Spinal cord (tissue), 10 donors: ENCODE data around the gene ID2. TPM values are rescaled to one million over a fixed set of nuclear protein-coding genes. Genes with fewer than 3 reads are reported as not detected.

ENCODE experiments used
- DNase-seq, 6 donors: peaks; one replicate each; pipeline versions ENCODE4 v3.0.0 to v3.0.0-alpha.2; 2013 to 2015; ENCODE audit warnings: low spot score in 6 of 6, low read depth in 4 of 6
- H3K27ac ChIP-seq: one replicate; pipeline ENCODE4 v1.5.1; 2013; ENCODE audit warnings: low read depth, low read length, control low read depth
- H3K27me3 ChIP-seq: one replicate; pipeline ENCODE4 v1.6.1; 2013; ENCODE audit warnings: low read length; ENCODE audit not compliant: control insufficient read depth, insufficient read depth
- H3K36me3 ChIP-seq: one replicate; pipeline ENCODE4 v1.6.1; 2013; ENCODE audit warnings: low read length; ENCODE audit not compliant: control insufficient read depth, insufficient read depth
- H3K4me1 ChIP-seq: one replicate; pipeline ENCODE4 v1.6.1; 2013; ENCODE audit warnings: low read length; ENCODE audit not compliant: control insufficient read depth, insufficient read depth
- H3K4me3 ChIP-seq: one replicate; pipeline ENCODE4 v1.5.1; 2013; ENCODE audit warnings: low read depth, low read length, control low read depth
- H3K9me3 ChIP-seq: one replicate; pipeline ENCODE4 v1.6.1; 2013; ENCODE audit warnings: low read length; ENCODE audit not compliant: control insufficient read depth, insufficient read depth
- WGBS: methylation state at CpG from one replicate; pipeline ENCODE4 v1.1.5; 2013; ENCODE audit warnings: missing lambda C conversion rate; ENCODE audit not compliant: insufficient coverage; 5-methylcytosine and 5-hydroxymethylcytosine counted together
- polyA plus RNA-seq, 2 donors: library from polyadenylated mRNA; unstranded; fragments of 120-200 nt; gene quantifications; one replicate each; pipeline ENCODE4 v1.2.1, GENCODE V29; 2013; ENCODE audit not compliant: insufficient read length in 2 of 2
- total RNA-seq, 2 donors: library from RNA; depleted of rRNA in 1 of 2; stranded (reverse); fragments of 120-200 nt in 1 of 2; fragments of >200 nt in 1 of 2; gene quantifications; one replicate each; pipeline versions ENCODE4 v1.2.3 to v1.2.4, GENCODE V29; 2013 to 2014
- donor health status: healthy.

Gene ID2
- total and polyA plus RNA-seq, 4 donors = 138 to 235 (median 187) TPM

DNA sequence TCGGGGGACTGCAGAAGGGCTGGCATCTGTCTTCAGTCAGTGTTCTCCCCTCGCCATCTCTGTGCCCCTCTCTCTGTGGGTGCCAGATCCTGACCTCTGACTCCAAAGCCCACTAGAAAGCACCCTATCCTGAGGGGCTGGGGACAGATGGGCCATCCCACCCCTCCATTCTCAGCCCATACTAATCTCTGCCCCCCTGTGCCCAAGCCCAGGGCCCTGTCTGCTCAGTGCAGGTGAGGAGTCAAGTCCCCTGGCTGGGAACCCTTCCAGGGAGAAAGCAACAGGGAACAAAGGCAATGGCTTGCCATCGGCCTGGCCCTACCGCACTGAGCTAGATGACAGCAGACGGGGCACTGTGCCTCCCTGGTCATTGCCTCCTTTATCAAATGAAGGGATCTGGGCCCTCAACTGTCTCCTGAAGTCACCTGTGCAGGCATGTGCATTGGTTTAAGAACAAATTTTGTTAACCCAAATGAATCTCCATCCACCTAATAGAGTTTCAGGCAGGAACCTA lies 42.7 kb upstream of the ID2 start:
- no peak for DNase-seq
- H3K27me3 ChIP-seq = peaks cover 6% of the 10 kb centered on the region

DNA sequence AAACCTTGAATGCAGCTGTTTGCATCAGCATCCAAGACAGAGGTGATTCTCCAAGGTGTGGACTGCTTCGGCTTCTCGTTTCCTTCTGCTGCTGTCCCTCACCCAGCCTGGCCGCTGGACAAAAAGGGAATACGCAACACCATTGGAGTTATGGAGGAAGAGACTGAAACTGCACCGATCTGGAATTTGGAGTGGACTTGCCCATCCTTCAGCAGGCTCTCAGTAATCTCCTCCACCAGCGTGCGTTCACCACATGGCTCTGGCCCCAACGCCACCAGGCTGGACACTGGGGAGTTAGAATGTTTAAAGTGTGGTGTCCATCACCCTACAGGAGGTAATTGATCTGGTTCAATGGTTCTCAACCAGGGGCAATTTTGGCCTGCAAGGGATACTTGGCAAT lies 41.4 kb upstream of the ID2 start:
- Histone ChIP-seq H3K4me3 (no peak overlapping the region), H3K27me3 (no peaks in the 10 kb centered on the region), H3K36me3 (no peaks in the 10 kb centered on the region), H3K9me3 (no peaks in the 10 kb centered on the region), H3K27ac (no peak overlapping the region), H3K4me1 (peaks cover 53% of the 10 kb centered on the region)
- DNase-seq = no peak
- 95% methylated on average over 5 of the region's 8 CpGs for WGBS

More for the DNA sequence above, 42.7 kb upstream of the ID2 start:
- Histone ChIP-seq H3K4me3 (no peak overlapping the region), H3K4me1 (peaks cover 53% of the 10 kb centered on the region), H3K9me3 (no peaks in the 10 kb centered on the region), H3K36me3 (no peaks in the 10 kb centered on the region), H3K27ac (no peak overlapping the region)
- WGBS = 81% methylated on average over 5 of the region's 5 CpGs

DNA sequence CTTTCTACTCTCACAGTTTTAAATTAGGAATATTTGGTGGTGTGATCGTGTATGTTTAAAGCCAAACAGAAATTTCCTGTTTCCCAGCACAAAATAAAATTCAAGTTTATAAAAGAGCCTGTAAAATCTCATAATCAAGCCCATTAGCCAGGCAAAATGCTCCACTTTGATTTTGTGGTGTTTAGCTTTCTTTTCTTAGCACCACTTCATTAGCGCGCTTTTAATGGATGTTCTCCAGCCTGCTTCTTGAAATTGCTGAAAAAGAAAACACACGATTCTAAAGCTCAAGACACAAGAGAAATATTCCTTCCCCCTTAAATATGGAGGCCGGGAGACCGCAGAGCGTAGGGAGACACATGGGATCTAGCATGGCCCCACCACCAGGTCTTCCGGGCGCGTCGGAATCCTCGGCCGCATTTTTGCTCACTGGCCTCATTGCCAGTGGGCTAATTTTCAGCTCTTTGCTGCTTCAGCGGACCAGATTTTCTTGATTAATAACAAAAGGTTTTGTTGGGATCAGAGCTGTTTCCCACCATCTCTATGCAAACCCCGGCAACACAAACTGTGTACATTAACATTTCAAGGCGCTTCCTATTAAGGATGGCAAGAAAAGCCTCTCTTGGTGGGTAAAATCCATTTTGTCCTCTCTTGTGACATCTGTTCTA lies 40.4 kb upstream of the ID2 start:
- Histone ChIP-seq H3K4me1 (peaks cover 45% of the 10 kb centered on the region), H3K27me3 (no peaks in the 10 kb centered on the region), H3K9me3 (no peaks in the 10 kb centered on the region), H3K36me3 (peaks cover under 1% of the 10 kb centered on the region), H3K4me3 (no peak overlapping the region), H3K27ac (no peak overlapping the region)
- 53% methylated on average over 4 of the region's 16 CpGs for WGBS
- DNase-seq = peak in 2 of 6 donors; percentile 42 to 57

- Histone ChIP-seq H3K9me3 (peaks cover 3% of the 10 kb centered on the region), H3K27me3 (no peaks in the 10 kb centered on the region), H3K4me1 (peaks cover 34% of the 10 kb centered on the region), H3K27ac (peak overlapping the region; percentile 61), H3K36me3 (peaks cover 4% of the 10 kb centered on the region), H3K4me3 (no peak overlapping the region)
- peak in 3 of 6 donors; percentile 39 to 79 (median 70) for DNase-seq
- WGBS = 38% methylated on average over 7 of the region's 12 CpGs
Observed at GRCh38 chr2:8642366-8643068, 39.3 kb upstream of the ID2 start.

- DNase-seq = no peak
- WGBS = 90% methylated on average over 6 of the region's 7 CpGs
- Histone ChIP-seq H3K27me3 (no peaks in the 10 kb centered on the region), H3K4me3 (no peak overlapping the region), H3K27ac (peak overlapping the region; percentile 61), H3K36me3 (peaks cover 4% of the 10 kb centered on the region), H3K4me1 (peaks cover 28% of the 10 kb centered on the region), H3K9me3 (peaks cover 3% of the 10 kb centered on the region)
Observed at GRCh38 chr2:8643250-8643995, 38.4 kb upstream of the ID2 start.

DNA sequence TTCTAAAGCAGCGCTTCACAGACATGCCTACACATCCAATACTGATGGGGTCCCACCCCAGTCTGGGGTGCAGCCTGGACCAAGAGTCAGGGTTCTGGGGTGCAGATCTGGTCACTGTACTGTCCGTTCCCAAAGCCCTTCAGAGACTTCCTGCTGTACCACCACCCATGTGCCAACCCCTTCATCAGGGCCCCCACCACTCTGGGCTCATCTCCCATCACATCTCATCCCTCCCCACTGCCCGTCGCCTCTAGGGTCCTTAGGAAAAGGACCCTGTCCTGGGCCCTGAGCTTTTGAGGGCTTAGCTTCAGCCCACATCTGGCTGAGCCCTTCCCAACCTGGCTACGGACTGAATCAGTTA lies 37.9 kb upstream of the ID2 start:
- WGBS = 98% methylated on average over 4 of the region's 5 CpGs
- DNase-seq = no peak
- no peak overlapping the region for H3K27ac ChIP-seq

DNA sequence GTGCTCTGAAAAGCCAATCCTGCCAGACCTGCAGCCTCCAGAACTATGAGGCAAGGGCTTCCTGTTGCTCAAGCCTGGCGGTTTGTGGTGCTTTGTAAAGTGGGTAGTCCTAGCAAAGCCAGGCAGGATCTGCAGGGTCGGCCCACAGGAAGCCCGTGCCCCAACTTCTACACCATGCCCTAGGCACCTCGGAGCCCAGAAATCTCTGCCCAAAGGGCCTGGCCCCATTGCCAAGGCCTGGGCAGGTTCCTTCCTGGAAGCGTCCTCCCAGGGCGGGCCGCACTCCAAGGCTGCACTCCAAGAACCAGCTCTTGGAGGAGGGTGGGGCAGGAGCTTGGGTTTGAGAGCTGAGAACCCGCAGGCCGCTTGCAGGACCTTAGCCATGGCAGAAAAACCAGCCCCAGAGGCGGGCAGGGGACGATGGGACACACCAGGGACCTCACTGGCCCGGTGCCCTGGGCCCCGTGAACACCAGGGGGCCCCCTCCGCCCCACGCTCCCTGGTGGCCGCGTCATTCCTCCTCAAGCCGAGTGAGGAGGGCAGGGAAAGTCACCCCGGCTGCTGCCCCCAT lies 37.2 kb upstream of the ID2 start:
- Histone ChIP-seq H3K9me3 (peaks cover 3% of the 10 kb centered on the region), H3K4me1 (peaks cover 24% of the 10 kb centered on the region), H3K36me3 (peaks cover 4% of the 10 kb centered on the region), H3K27ac (no peak overlapping the region), H3K4me3 (no peak overlapping the region), H3K27me3 (no peaks in the 10 kb centered on the region)
- 87% methylated on average over 19 of the region's 19 CpGs for WGBS
- DNase-seq = no peak

More for the DNA sequence above, 37.9 kb upstream of the ID2 start:
- Histone ChIP-seq H3K36me3 (peaks cover 4% of the 10 kb centered on the region), H3K4me3 (no peak overlapping the region), H3K4me1 (peaks cover 28% of the 10 kb centered on the region), H3K27me3 (no peaks in the 10 kb centered on the region), H3K9me3 (peaks cover 3% of the 10 kb centered on the region)

DNA sequence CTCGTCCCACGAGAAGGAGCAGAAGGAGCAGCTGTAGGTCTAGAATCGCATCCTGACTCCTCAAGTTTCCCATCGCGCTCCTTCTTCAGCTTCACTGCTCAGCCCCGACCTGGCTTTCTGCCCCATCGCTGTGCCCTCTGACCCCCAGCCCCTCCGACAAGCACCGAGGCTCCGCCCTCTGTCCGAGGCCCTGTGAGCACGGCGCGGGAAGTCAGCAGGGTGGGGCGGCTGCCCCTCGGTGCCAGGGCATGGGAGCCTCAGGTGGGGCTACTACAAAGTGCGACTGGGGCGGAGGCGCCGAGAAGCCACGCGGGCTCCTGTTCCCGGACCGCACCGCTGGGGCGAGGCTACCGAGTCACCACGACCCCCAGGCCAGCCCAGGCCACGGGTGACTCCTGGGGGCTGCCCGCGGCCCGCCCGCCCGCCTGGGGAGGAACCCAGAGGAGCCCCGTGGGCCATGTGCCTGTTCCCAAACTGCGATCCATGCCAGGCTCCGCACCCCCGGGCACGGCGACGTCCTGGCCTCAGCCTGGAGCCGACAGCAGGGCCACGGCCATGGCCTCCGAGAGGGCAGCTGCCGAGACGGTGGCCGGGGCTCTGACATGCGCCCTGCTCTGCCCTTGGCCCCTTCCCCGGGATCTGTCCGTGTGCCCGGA lies 36.6 kb upstream of the ID2 start:
- Histone ChIP-seq H3K4me1 (peaks cover 24% of the 10 kb centered on the region), H3K27ac (no peak overlapping the region), H3K36me3 (peaks cover 4% of the 10 kb centered on the region), H3K4me3 (no peak overlapping the region), H3K9me3 (peaks cover 3% of the 10 kb centered on the region), H3K27me3 (no peaks in the 10 kb centered on the region)
- no peak for DNase-seq
- 86% methylated on average over 51 of the region's 51 CpGs for WGBS
